Fibroblast of lung (primary cell): ENCODE results near the gene SCRN2. TPM values are rescaled to one million over a fixed set of nuclear protein-coding genes. Genes with fewer than 3 reads are reported as not detected.

Experiments
- DNase-seq, 2 donors: peaks; one replicate each; pipeline versions ENCODE4 v3.0.0 to v3.0.0-alpha.2; 2010; ENCODE audit warnings: low read depth in 2 of 2
- H2AFZ ChIP-seq: 2 replicates; pipeline ENCODE4 v1.5.1; 2012; ENCODE audit warnings: low read length, control low read depth, inconsistent platforms
- H3K27ac ChIP-seq: 2 replicates; pipeline ENCODE4 v1.5.1; 2011; ENCODE audit warnings: low read length, control low read depth; ENCODE audit not compliant: insufficient read depth
- H3K27me3 ChIP-seq: 2 replicates; pipeline ENCODE4 v1.5.1; 2011; ENCODE audit warnings: mild to moderate bottlenecking, low read length; ENCODE audit not compliant: control insufficient read depth, insufficient read depth
- H3K36me3 ChIP-seq: 2 replicates; pipeline ENCODE4 v1.5.1; 2011; ENCODE audit warnings: low read length; ENCODE audit not compliant: control insufficient read depth, insufficient read depth
- H3K4me1 ChIP-seq: 2 replicates; pipeline ENCODE4 v1.5.1; 2011; ENCODE audit warnings: low read length; ENCODE audit not compliant: control insufficient read depth, insufficient read depth; ENCODE audit errors: extremely low read depth
- H3K4me2 ChIP-seq: 2 replicates; pipeline ENCODE4 v1.5.1; 2011; ENCODE audit warnings: low read length, control low read depth; ENCODE audit not compliant: insufficient read depth; ENCODE audit errors: extremely low read depth
- H3K4me3 ChIP-seq, 4 experiments: fragments of 200-600 bp in 1 of 4; sonication (generic) in 1 of 4; replicated peaks in 1 of 4; 2 replicates each; pipeline ENCODE4 v1.5.1; 2011 to 2016; ENCODE audit warnings: low read length in 4 of 4, low read depth in 3 of 4, mild to moderate bottlenecking in 3 of 4, control low read depth in 2 of 4, inconsistent platforms in 1 of 4, mixed read lengths in 1 of 4; ENCODE audit not compliant: insufficient read depth in 1 of 4; ENCODE audit errors: control extremely low read depth in 1 of 4
- H3K79me2 ChIP-seq: 2 replicates; pipeline ENCODE4 v1.5.1; 2012; ENCODE audit warnings: mild to moderate bottlenecking, low read length, inconsistent platforms; ENCODE audit not compliant: control insufficient read depth, insufficient read depth
- H3K9ac ChIP-seq: 2 replicates; pipeline ENCODE4 v1.5.1; 2011; ENCODE audit warnings: mild to moderate bottlenecking, low read length, control low read depth; ENCODE audit not compliant: insufficient read depth
- H3K9me3 ChIP-seq: 2 replicates; pipeline ENCODE4 v1.5.1; 2012; ENCODE audit warnings: low read depth, low read length; ENCODE audit not compliant: control insufficient read depth, insufficient read depth
- H4K20me1 ChIP-seq: 2 replicates; pipeline ENCODE4 v1.5.1; 2011; ENCODE audit warnings: low read length; ENCODE audit not compliant: control insufficient read depth, insufficient read depth; ENCODE audit errors: extremely low read depth
- EZH2 ChIP-seq: IDR thresholded peaks from 2 replicates; pipeline ENCODE4 v1.5.1; 2012; ENCODE audit warnings: low read length, control low read depth, mild to moderate bottlenecking; ENCODE audit errors: missing control alignments
- polyA plus RNA-seq, 2 donors: library from polyadenylated mRNA; depleted of rRNA in 1 of 2; stranded (reverse) in 1 of 2; unstranded in 1 of 2; fragments of >200 nt; gene quantifications; 2 replicates each; pipeline ENCODE4 v1.2.1, GENCODE V29; 2011 to 2012; ENCODE audit warnings: missing spikeins in 1 of 2
- total RNA-seq: library from RNA; depleted of rRNA; stranded (reverse); fragments of >200 nt; gene quantifications from 2 replicates; pipeline ENCODE4 v1.2.1, GENCODE V29; 2014
- TF ChIP-seq, protein P1 (sequence below), 2 donors: IDR thresholded peaks in 1 of 2; conservative IDR thresholded peaks in 1 of 2; 1 replicate in 1 of 2; 2 replicates in 1 of 2; pipeline ENCODE4 v1.5.1; 2011 to 2012; ENCODE audit warnings: low read length in 2 of 2, control low read depth in 1 of 2, inconsistent platforms in 1 of 2, low read depth in 1 of 2, mild to moderate bottlenecking in 1 of 2

The SCRN2 gene
- total and polyA plus RNA-seq, 2 donors (not counting 1 experiment from before 2014, with no cell fraction given), result 10.6 to 40.8 TPM

DNA sequence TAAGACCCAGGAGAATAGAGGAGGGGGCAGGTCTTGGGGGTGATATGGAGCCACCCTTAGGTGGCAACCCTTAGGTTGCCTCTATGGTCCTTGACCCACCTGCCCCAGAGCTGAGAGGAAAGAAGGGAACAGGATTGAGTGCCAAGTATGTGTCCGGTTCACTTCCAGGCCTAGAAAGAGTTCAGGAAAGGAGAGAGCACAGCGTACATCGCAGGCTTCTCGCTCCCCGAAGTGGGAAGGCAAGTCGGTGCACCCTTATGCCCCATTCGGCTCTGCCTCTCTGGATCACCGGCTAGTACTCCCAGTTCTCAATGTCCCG lies 9.3 kb upstream of the SCRN2 start:
- H3K36me3 ChIP-seq, result no peaks in the 10 kb centered on the region
- H3K27me3 ChIP-seq, result peaks cover 60% of the 10 kb centered on the region
- TF ChIP-seq, protein P1, sequence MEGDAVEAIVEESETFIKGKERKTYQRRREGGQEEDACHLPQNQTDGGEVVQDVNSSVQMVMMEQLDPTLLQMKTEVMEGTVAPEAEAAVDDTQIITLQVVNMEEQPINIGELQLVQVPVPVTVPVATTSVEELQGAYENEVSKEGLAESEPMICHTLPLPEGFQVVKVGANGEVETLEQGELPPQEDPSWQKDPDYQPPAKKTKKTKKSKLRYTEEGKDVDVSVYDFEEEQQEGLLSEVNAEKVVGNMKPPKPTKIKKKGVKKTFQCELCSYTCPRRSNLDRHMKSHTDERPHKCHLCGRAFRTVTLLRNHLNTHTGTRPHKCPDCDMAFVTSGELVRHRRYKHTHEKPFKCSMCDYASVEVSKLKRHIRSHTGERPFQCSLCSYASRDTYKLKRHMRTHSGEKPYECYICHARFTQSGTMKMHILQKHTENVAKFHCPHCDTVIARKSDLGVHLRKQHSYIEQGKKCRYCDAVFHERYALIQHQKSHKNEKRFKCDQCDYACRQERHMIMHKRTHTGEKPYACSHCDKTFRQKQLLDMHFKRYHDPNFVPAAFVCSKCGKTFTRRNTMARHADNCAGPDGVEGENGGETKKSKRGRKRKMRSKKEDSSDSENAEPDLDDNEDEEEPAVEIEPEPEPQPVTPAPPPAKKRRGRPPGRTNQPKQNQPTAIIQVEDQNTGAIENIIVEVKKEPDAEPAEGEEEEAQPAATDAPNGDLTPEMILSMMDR (conservative IDR thresholded peaks at IDR 0.05 in 1 of 2, IDR thresholded peaks at IDR 0.05 in 1 of 2; ENCODE audit: low read depth in 1 of 2, low read length in 2 of 2), result no peak
- TF ChIP-seq EZH2, result no peak
- no peak overlapping the region for H3K9ac ChIP-seq
- peak overlapping the region in 1 of 4 experiments; percentile 36 for H3K4me3 ChIP-seq
- peaks cover 2% of the 10 kb centered on the region for H3K4me1 ChIP-seq
- H2AFZ ChIP-seq, result no peak overlapping the region
- H3K79me2 ChIP-seq, result no peaks in the 10 kb centered on the region
- no peaks in the 10 kb centered on the region for H3K9me3 ChIP-seq
- no peak overlapping the region for H3K4me2 ChIP-seq
- no peaks in the 10 kb centered on the region for H4K20me1 ChIP-seq
- no peak overlapping the region for H3K27ac ChIP-seq
- no peak for DNase-seq

DNA sequence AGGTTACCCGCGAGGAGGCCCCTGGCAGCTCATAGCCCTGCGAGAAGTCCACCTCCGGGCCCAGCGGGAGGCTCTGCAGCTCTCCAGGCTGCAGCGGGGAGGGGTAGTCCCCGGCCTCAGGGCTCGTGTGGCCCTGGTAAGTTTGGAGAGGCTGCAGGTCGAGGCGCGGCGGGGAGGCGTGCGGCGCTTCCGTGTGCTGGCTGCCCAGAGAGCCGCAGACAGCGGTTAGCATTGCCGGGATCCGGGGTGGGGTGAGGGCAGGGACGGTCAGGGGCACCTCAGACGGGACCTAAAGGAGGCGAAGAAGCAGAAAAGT lies 7.1 kb upstream of the SCRN2 start:
- Histone ChIP-seq H3K27ac (no peak overlapping the region), H3K27me3 (peaks cover 54% of the 10 kb centered on the region), H3K79me2 (no peaks in the 10 kb centered on the region), H3K9ac (no peak overlapping the region), H3K4me3 (no peak overlapping the region), H2AFZ (no peak overlapping the region), H3K4me1 (peaks cover 2% of the 10 kb centered on the region), H3K36me3 (no peaks in the 10 kb centered on the region), H3K4me2 (no peak overlapping the region), H4K20me1 (no peaks in the 10 kb centered on the region), H3K9me3 (no peaks in the 10 kb centered on the region)
- TF ChIP-seq, protein P1 (conservative IDR thresholded peaks at IDR 0.05 in 1 of 2, IDR thresholded peaks at IDR 0.05 in 1 of 2; ENCODE audit: low read depth in 1 of 2, low read length in 2 of 2), result no peak
- TF ChIP-seq EZH2, result no peak
- DNase-seq, result no peak

DNA sequence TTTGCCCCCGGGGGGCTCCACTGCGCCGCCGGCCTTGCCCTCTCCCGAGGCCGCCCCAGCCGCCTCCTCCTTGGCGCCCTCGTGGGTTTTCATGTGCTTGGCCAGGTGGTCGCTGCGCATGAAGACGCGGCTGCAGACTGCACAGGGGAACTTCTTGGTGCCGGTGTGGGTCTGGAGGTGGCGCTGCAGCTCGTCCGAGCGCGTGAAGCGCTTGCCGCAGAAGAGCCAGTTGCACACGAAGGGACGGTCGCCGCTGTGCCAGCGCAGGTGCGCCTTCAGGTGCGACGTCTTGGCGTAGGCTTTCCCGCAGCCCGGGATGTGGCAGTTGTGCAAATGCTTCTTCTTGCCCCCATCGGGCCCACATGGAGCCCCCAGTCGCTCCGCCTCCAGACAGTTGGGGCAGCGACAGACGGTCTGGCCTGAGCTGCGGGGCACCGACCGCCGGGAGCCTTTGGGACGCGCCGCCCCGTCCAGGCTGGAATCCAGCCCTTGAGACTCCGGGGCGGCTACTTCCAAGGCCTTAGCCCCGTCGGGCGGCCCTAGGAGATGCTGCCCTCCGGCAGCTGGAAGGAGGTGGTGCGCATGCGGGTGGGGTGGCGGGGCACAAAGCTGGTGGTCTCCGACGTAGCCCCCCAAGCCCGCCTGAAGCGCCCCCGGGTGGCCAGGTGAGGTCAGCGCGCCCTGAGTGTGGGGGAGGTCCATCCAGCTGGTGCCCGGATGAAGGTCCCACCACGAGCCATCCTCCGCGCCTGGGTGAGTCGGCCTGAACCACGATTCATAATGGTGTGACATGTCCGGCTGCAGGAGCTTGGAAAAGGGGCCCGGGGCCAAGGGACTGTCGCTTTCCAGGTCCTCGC lies 6.5 kb upstream of the SCRN2 start:
- Histone ChIP-seq H3K36me3 (no peaks in the 10 kb centered on the region), H3K4me1 (peaks cover 2% of the 10 kb centered on the region), H3K9me3 (no peaks in the 10 kb centered on the region), H3K4me3 (no peak overlapping the region), H4K20me1 (no peaks in the 10 kb centered on the region), H2AFZ (no peak overlapping the region), H3K4me2 (no peak overlapping the region), H3K79me2 (no peaks in the 10 kb centered on the region), H3K27me3 (peaks cover 48% of the 10 kb centered on the region), H3K9ac (no peak overlapping the region), H3K27ac (no peak overlapping the region)
- no peak for TF ChIP-seq EZH2
- TF ChIP-seq, protein P1 (conservative IDR thresholded peaks at IDR 0.05 in 1 of 2, IDR thresholded peaks at IDR 0.05 in 1 of 2; ENCODE audit: low read depth in 1 of 2, low read length in 2 of 2), result peak; percentile 3 to 10
- no peak for DNase-seq
